HG02588 (cell line): ENCODE measurements around the gene POLR2E.

ENCODE experiments used
- ATAC-seq: cut with Tn5 transposase; IDR thresholded peaks from one replicate; pipeline ENCODE4 v1.9.1; 2021; ENCODE audit warnings: mild to moderate bottlenecking, moderate library complexity; ENCODE audit not compliant: unreplicated experiment

The POLR2E gene

DNA sequence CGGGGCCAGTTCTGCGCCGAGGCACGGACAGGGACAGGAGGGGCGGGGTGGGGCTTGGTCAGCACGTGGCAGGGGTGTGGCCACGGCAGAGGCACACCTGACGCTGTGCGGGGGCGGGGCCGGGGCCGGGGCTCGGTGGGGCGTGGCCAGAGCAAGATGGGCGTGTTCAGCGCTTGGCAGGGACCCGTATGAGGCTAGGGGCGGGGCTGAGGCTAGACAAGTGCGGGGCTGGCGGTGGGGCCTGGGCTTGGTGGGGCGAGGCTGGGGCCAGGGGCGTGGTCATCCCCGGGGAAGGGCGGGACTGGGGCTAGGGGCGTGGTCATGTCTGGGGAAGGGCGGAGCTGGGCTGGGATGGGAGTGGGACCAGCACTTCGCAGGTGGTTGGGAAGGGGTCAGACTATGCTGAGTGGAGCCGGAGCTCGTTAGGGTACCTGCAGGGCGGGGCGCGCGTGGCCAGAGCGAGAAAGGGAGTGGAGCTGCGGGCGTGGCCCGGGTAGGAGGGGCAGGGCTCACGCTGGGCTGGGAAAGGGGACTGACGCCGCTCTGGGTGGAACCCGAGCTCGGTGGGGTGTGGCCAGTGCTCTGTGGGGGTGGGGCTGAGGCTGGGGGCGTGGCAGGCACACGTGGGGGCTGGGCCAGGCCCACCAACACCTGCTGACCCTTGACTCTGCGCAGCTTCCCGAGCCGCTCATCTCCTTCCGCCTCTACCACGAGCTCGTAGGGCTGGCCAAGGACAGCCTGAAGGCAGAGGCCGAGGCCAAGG is 12.8 kb downstream of the POLR2E start:
- no peak for ATAC-seq

DNA sequence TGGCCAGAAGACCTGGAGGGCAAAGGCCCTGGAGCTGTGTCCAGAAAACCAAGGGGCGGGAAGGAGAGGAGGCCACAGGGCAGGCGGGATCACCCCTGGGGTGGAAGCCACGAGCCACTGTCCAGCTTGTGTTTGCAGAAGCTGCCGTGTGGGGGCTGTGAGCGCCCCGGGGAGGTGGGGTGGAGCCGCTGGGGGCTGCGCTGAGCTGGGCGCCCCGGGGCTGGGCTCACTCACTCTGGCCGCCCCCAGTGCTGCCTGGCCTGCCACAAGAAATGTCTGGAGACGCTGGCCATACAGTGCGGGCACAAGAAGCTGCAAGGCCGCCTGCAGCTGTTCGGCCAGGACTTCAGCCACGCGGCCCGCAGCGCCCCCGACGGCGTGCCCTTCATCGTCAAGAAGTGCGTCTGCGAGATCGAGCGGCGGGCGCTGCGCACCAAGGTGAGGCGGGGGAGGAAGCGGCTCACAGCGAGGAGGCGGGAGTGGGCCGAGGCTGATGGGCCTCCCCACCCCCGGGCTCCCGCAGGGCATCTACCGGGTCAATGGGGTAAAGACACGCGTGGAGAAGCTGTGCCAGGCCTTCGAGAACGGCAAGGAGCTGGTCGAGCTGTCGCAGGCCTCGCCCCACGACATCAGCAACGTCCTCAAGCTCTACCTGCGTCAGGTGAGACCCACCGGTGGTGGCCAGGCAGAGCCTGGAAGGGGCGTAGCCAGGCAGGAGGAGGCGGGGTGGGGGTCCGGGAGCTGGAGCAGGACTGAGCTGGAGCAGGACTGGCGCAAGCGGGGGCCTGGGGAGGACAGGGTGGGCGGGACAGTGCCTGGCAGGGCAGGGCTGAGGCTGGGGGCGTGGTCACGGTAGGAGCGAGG is 13.6 kb downstream of the POLR2E start:
- no peak for ATAC-seq

DNA sequence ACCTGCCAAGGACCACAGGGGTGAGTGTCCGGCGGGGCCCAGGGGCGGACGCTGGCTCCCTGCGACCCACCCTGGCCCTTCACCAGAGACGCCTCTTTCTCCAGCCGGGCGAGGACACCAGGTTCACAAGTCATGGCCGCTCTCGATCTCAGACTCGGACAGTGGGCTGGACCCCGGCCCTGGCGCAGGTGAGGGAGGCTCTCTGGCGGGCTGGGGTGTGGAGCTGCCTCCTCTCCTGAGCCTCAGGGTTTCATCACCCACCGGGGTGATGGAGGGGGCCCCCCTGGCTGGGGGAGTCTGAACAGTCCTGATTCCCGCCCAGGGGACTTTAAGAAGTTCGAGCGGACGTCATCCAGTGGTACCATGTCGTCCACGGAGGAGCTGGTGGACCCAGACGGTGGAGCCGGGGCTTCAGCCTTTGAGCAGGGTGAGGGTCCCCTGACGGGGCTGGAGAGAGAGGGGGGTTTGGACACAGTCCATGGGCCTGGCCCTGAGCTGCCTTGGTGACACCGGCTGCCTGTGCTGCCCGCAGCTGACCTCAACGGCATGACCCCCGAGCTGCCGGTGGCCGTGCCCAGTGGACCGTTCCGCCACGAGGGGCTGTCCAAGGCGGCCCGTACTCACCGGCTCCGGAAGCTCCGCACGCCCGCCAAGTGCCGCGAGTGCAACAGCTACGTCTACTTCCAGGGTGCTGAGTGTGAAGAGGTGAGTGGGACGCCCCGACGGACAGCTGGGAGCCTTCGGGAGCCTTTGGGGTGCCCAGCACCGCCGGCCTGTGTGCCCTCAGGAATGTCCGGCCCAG is 14.6 kb downstream of the POLR2E start:
- ATAC-seq, result no peak

DNA sequence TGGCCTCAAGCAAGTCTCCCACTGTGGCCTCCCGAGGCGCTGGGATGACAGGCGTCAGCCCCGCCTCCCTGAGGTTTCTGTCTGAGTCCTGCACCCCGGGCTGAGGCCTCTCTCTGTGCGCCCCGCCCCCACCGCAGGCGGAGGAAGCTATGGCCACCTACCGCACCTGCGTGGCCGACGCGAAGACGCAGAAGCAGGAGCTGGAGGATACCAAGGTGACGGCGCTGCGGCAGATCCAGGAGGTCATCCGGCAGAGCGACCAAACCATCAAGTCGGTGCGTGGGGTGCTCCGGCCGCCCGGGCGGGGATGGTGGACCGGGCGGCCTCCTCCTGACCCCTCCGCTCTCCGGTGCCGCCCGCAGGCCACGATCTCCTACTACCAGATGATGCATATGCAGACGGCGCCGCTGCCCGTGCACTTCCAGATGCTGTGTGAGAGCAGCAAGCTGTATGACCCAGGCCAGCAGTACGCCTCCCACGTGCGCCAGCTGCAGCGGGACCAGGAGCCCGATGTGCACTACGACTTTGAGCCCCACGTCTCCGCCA is 15.5 kb downstream of the POLR2E start:
- ATAC-seq, result no peak

DNA sequence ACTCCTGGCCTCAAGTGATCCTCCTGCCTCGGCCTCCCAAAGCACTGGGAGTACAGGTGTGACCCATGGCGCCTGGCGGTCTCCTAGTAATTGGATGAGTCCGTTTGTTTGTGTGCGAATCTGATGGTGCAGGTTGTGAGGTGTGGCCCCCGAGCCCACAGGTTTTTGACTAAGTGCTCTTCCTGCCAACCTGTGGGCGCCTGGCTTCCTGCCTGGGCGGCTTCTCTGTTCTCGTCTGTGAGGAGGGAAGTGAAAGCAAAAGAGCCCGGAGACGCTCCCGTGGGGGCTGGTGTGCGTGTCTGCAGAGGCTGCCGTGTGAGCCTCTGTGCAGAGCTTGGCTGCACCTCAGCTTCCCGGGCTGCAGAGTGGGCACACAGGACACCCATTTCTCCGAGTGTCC is 18.2 kb downstream of the POLR2E start:
- peak; percentile 41 for ATAC-seq

DNA sequence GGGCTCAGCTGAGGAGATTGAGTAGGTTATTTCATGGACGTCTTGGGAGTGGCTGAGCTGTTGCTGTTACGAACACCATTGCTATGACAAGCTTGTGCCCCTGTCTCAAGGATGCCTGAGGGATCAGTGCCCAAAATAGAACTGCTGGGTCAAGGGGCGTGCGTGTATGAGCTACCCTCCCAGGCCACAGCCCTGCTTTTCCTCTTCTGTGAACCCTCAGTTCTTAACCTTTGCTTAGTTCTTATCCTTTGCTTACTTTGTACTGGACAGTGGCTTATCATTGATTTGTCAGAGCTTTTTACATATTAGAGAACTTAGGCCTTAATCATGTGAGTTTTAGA is 19.2 kb downstream of the POLR2E start:
- no peak for ATAC-seq

DNA sequence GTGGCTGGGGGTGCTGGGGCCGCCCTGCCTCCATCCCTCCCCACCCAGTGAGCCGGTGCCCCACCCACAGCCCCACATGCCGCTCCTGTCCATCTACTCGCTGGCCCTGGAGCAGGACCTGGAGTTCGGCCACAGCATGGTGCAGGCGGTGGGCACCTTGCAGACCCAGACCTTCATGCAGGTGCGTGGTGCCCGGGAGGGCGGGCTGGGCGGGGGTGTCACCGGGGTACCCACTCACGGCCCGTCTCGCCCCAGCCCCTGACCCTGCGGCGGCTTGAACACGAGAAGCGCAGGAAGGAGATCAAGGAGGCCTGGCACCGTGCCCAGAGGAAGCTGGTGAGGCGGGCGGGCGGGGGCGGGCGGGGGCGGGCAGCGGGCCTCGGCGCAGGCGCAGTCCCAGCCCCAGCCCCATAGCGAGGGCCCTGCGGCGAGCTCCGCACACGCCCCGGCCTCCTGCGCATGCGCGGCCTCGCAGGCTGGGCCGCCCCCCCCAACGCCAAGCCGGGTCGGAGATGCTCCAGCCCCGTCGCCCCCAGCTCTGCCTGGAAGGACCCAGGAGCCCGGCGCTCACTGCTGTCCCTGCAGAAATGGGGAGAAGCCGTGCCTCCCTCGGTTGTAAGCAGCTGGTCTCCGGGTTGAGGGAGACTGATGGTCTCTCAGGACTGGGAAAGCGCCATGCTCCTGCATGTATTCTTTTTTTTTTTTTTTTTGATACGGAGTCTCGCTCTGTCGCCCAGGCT is 20.5 kb downstream of the POLR2E start:
- no peak for ATAC-seq

DNA sequence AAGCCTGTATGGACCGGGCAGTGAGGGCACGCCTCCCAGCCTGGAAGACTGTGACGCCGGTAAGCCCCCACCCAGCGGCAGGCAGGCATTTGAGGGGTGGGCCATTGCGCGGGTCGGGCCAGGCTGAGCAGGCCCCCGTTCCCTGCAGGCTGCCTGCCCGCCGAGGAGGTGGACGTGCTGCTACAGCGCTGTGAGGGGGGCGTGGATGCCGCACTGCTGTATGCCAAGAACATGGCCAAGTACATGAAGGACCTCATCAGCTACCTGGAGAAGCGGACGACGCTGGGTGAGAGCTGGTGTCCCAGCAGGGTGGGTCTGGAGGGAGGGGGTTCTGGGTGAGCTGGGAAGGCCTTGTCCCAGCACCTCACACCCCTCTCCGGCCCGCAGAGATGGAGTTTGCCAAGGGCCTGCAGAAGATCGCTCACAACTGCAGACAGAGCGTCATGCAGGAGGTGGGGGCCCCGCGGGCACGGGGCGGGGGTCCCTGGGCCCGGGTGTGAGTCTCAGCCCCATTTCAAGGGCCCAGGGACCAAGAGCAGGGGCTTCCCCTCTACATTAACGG is 21.1 kb downstream of the POLR2E start:
- ATAC-seq, result no peak

DNA sequence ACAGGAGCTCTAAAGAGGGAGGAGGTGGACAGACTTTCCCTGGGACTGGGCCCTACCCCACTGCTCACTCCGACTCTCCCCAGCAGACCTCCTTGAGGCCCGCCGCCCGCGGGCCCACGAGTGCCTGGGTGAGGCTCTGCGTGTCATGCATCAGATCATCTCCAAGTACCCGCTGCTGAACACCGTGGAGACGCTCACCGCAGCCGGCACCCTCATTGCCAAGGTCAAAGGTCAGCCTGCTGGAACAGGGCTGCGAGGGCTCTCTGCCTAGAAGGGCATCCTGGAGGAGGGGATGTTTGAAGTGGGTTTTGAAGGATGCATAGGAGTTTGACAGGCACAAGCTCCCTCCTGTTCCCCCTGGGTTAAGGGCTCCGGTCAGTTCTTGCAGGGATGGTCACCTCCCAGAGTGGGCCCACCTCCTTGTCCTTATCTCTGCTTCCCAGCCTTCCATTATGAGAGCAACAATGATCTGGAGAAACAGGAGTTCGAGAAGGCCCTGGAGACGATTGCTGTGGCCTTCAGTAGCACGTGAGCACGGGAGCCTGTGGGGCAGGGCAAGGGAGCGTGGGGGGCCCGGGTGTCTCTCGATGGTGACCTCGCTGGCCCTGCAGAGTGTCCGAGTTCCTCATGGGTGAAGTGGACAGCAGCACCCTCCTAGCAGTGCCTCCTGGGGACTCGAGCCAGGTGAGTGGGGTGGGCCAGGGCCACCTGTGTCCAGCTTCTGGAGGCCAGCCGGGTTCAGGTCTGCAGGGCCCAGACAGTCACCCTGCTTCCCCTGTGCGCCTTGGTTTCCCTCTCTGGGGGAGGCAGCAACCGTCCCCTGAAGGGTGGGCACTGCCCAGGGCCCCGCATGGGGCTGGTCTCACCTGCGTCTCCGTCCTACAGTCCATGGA is 21.9 kb downstream of the POLR2E start:
- ATAC-seq, result no peak

DNA sequence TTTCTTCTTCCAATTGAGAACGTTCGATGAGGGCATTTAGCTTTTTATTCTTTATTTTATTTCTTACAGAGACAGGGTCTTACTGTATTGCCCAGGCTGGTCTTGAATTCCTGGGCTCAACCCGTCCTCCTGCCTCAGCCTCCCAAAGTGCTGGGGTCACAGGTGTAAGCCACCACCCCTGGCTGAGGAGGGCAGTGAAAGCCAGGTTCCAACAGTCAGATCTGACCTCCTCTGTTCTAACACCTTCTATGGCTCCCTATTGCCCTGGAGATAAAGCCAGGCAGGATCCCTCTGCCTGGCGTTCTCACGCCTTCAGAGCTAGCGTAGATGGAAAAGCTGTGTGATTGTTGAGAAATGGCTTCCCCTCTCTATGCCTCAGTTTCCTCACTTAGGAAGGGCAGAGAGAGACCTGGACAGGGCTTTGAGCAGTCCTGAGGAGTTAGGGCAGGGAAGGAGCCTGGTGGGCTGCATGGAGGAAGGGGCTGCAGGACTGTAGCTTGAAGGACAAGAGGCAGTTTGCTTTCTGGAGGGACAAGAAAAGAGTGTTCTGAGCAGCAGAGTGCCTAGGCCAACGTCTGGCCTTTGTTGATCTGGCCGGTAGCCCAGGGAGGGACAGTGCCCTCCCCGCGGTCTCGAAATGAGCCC is 22.7 kb downstream of the POLR2E start:
- no peak for ATAC-seq

DNA sequence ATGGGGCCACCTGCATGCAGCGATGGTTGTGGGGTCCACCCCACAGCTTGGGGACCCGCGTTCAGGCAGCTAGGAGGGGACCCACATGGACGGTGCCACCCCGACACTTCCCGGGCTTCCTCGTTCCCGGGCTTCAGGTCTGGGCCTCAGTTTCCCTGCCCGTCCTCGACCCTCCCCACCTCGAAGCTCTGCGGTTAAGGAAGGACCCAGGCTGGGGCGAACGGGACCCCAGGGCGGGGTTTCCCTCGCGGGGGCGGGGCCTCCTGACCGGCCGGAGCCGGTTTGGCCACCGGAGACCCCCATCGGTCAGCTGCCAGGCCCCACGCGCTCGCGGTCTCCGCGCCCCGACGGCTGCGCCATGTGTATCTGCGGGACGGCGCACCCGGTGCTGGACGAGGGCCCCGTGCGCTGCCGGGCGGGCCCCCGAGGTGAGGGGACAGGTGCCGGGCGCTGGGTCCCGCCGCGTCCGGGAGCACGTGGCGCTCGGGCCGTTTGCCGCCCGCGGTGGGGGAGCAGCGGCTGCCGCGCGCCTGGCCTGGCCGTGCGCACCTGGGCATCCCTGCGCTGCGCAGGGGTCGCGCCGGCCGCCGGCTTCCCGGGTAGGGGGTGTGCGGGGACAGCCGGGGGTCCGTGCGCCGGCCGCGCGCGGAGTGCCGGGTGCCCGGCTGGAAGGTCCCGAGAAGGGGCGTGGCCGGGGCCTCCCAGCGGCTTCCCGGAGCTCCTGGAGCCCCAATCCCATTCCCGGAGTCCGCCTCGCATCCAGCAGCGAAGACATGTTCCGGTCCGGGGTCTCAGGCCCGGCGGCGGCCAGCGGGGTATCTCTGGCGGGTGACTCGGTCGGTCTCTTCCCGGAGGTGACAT is 24.0 kb downstream of the POLR2E start:
- ATAC-seq, result no peak

DNA sequence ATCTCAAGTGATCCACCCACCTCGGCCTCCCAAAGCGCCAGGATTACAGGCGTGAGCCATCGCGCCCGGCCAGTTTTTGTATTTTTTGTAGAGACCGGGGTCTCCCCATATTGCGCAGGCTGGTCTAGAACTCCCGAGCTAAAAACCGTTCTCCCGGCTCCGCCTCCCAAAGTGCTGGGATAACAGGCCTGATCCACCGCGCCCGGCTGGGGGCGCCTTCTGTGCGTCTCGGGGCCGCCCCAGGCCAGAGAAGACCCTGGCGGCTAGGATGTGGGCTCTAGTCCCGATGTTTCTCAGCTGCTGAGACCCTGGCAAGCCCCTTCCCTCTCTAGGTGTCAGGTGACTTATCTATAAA is 24.6 kb downstream of the POLR2E start:
- no peak for ATAC-seq

DNA sequence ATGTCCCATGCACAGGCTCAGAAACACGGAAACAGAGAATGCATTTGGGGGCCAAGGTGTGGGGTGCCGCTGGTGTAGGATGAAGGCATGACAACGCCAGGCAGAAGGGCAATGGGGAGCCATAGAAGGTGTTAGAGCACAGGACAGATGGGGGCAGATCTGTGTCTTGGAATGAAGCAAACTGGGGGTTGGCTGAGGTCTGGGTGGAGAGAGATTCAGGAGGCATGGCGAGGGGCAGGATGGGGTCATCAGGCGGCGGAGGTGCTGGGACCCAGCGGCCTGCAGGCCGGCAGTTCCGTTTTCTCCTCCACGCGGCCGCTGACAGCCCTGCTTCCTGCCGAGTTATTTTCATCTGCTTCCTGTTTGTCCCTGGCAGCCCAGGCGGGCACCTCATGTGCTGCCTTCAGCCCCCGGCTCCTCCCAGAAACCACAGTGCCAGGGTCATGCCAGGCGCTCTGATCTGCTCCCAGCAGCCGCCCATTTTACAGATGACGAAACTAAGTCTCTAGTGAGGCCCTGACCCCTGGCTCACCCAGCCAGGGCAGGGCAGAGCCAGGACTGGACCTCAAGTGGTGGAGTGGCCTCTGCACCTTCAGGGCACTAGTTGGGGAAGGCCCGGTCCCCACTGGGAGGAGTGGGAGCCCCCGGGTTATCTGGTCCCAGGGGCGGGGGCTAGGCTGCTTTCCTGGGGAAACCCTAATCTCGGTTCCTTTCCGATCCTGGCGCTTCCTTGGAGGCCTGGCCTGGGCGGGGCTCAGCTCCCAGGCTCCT is 26.0 kb downstream of the POLR2E start:
- no peak for ATAC-seq

DNA sequence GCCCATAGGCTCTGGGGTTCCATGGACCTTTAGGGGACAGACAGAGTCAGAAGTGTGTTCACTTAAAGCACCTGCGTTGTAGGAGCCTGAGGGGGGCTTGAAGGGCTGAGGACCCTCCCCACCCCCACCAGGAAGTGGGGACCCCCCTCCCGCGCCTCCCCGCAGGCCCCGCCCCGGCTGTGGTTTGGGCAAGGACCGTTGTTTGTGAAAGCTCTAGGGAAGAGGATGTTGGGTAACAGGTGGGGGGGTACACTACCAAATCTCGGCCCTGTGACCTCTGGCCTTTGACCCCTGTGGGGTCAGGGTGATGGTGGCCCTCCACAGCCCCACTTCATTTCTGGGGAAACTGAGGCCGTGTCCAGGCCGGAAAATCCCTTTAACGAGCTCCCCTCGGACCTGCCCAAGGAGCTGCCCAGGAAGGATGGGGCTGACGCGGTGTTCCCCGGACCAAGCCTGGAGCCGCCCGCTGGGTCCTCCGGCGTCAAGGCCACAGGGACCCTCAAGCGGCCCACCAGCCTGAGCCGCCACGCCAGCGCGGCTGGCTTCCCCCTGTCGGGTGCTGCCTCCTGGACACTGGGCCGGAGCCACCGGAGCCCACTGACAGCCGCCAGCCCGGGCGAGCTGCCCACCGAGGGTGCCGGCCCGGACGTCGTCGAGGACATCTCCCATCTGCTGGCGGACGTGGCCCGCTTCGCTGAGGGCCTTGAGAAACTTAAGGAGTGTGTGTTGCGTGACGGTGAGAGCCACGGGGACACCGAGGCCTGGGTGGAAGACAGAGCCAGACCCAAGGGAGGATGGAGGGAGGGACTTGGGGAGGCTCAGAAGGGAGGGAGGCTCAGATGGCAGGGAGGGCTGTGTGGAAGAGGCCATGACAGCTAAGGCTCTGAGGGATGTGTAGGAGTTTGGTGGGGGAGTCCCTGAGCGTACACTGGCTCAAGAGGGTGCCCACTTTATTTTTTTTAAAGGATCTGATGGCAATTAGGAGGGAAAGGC is 26.9 kb downstream of the POLR2E start:
- no peak for ATAC-seq

DNA sequence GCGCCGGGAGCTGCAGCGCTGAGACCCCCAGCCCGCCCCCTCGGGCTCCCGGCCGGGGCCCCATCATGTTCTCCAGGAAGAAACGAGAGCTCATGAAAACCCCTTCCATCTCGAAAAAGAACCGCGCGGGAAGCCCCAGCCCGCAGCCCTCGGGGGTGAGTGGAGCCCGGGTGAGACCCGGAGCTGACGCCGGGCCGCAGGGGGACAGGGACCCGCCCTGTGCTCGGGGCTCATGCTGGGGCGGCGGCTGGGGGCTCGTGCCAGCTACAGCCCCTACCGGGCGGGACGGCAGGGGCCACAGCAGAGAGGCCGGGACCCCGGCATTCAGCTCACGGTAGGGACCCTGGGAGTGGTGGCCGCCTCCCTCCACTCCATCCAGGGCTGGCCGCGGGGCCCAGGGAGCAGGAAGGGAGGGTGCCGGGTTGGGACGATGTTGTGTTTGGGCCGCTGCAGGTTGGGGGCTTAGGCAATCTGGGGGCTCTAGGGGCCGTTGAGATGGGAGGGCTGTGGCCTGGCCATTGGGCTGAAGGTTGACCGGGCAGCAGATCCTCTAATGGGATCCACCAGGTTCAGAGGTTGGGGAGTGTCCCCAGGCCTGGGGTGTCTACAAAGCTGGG is 27.7 kb downstream of the POLR2E start:
- no peak for ATAC-seq
